Smooth muscle cell (in vitro differentiated cells): ENCODE data around the gene CPNE6. TPM values are rescaled to one million over a fixed set of nuclear protein-coding genes. Genes with fewer than 3 reads are reported as not detected.

Experiments
- DNase-seq: peaks from one replicate; lab custom pipeline; 2025; ENCODE audit not compliant: unreplicated experiment; lab: John Stamatoyannopoulos, UW
- H2AFZ ChIP-seq: fragments of 200-600 bp; sonication (generic); 2 replicates; pipeline ENCODE4 v1.6.0; 2016; ENCODE audit warnings: antibody characterized with exemption, low read depth, mild to moderate bottlenecking
- H3F3A ChIP-seq: fragments of 200-600 bp; sonication (generic); 2 replicates; pipeline ENCODE4 v1.6.0; 2017; ENCODE audit warnings: antibody characterized with exemption, low read depth
- H3K27ac ChIP-seq: fragments of 200-600 bp; sonication (generic); 2 replicates; pipeline ENCODE4 v1.5.1; 2016; ENCODE audit warnings: low read depth, mild to moderate bottlenecking
- H3K27me3 ChIP-seq: fragments of 200-600 bp; sonication (generic); 2 replicates; pipeline ENCODE4 v1.6.1; 2016; ENCODE audit warnings: low read depth, mild to moderate bottlenecking
- H3K36me3 ChIP-seq: fragments of 200-600 bp; sonication (generic); 2 replicates; pipeline ENCODE4 v1.5.1; 2016; ENCODE audit warnings: low read depth
- H3K4me1 ChIP-seq: fragments of 200-600 bp; sonication (generic); 2 replicates; pipeline ENCODE4 v1.5.1; 2016; ENCODE audit warnings: low read depth
- H3K4me2 ChIP-seq: fragments of 200-600 bp; sonication (generic); 2 replicates; pipeline ENCODE4 v1.6.0; 2016; ENCODE audit warnings: mild to moderate bottlenecking
- H3K4me3 ChIP-seq: fragments of 200-600 bp; sonication (generic); 2 replicates; pipeline ENCODE4 v1.5.1; 2016; ENCODE audit warnings: mild to moderate bottlenecking
- H3K79me2 ChIP-seq: fragments of 200-600 bp; sonication (generic); 2 replicates; pipeline ENCODE4 v1.6.0; 2016; ENCODE audit warnings: low read depth, mild to moderate bottlenecking
- H3K9ac ChIP-seq: fragments of 200-600 bp; sonication (generic); 2 replicates; pipeline ENCODE4 v1.6.0; 2016; ENCODE audit warnings: low read depth
- H3K9me3 ChIP-seq: fragments of 200-600 bp; sonication (generic); replicated peaks from 2 replicates; pipeline ENCODE4 v1.5.1; 2016; ENCODE audit warnings: low read depth
- H4K20me1 ChIP-seq: fragments of 200-600 bp; sonication (generic); 2 replicates; pipeline ENCODE4 v1.6.0; 2016; ENCODE audit warnings: low read depth
- WGBS: methylation state at CpG from one replicate; pipeline ENCODE4 v1.1.7; 2016; ENCODE audit warnings: low lambda C conversion rate; 5-methylcytosine and 5-hydroxymethylcytosine counted together
- polyA plus RNA-seq: library from polyadenylated mRNA; unstranded; fragments of >200 nt; fragmentation: Nextera tagmentation; extraction: Ambion mirVana; gene quantifications from 2 replicates; pipeline ENCODE4 v1.2.1, GENCODE V29; 2016
- total RNA-seq: library from RNA; depleted of rRNA; stranded (reverse); fragments of >200 nt; gene quantifications from 2 replicates; pipeline ENCODE4 v1.2.3, GENCODE V29; 2014
- TF ChIP-seq, protein P1 (sequence below): fragments of 200-600 bp; sonication (generic); IDR thresholded peaks from 2 replicates; pipeline ENCODE4 v1.5.1; 2017; ENCODE audit warnings: borderline replicate concordance, mild to moderate bottlenecking, antibody characterized with exemption; ENCODE audit not compliant: insufficient read depth, poor library complexity, severe bottlenecking

CPNE6 gene
- total and polyA plus RNA-seq, 2 experiments from 2014 or later: not detected

DNA sequence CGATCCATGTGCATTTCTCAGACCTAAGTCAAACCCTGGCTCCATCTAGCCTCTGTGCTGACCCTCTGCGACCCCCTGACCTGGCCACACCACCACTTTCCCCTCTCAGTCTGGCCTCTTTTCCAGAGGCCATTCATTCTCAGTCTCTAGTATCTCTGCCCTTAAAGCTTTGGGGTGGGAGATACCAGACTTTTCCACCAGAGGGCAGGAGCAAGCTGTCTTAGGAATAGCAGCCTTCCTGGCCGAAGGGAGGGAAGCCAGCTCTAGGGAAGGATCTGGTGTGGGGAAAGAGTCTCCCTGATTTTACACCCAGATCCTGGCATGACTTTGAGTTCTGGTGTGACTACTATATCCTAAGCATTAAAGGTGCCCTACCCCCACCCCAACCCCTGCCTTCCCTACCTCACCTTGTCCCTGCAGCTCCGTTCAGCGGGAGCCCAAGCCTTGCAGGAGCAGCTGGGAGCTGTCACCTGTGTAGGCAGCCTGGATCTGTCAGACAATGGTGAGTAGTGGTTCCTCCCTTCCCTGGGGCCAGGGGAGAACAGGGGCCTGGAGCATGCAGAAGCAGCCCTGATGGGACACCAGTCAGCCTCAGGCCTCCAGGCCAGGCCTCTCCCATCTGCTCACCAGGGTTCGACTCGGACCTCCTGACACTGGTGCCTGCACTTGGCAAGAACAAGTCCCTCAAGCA, 13.0 kb upstream of the CPNE6 start:
- no peaks in the 10 kb centered on the region for H3K9me3 ChIP-seq
- H3K27ac ChIP-seq: no peak overlapping the region
- H3K4me1 ChIP-seq: no peaks in the 10 kb centered on the region
- H4K20me1 ChIP-seq: no peaks in the 10 kb centered on the region
- TF ChIP-seq, protein P1, sequence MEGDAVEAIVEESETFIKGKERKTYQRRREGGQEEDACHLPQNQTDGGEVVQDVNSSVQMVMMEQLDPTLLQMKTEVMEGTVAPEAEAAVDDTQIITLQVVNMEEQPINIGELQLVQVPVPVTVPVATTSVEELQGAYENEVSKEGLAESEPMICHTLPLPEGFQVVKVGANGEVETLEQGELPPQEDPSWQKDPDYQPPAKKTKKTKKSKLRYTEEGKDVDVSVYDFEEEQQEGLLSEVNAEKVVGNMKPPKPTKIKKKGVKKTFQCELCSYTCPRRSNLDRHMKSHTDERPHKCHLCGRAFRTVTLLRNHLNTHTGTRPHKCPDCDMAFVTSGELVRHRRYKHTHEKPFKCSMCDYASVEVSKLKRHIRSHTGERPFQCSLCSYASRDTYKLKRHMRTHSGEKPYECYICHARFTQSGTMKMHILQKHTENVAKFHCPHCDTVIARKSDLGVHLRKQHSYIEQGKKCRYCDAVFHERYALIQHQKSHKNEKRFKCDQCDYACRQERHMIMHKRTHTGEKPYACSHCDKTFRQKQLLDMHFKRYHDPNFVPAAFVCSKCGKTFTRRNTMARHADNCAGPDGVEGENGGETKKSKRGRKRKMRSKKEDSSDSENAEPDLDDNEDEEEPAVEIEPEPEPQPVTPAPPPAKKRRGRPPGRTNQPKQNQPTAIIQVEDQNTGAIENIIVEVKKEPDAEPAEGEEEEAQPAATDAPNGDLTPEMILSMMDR: peak; percentile 43
- peaks cover 8% of the 10 kb centered on the region for H3K27me3 ChIP-seq
- H2AFZ ChIP-seq: no peak overlapping the region
- no peak overlapping the region for H3K4me3 ChIP-seq
- no peak overlapping the region for H3K4me2 ChIP-seq
- no peaks in the 10 kb centered on the region for H3K79me2 ChIP-seq
- no peaks in the 10 kb centered on the region for H3K36me3 ChIP-seq
- H3F3A ChIP-seq: no peaks in the 10 kb centered on the region
- no peak for DNase-seq
- H3K9ac ChIP-seq: no peak overlapping the region
- 72% methylated on average over 7 of the region's 7 CpGs for WGBS

DNA sequence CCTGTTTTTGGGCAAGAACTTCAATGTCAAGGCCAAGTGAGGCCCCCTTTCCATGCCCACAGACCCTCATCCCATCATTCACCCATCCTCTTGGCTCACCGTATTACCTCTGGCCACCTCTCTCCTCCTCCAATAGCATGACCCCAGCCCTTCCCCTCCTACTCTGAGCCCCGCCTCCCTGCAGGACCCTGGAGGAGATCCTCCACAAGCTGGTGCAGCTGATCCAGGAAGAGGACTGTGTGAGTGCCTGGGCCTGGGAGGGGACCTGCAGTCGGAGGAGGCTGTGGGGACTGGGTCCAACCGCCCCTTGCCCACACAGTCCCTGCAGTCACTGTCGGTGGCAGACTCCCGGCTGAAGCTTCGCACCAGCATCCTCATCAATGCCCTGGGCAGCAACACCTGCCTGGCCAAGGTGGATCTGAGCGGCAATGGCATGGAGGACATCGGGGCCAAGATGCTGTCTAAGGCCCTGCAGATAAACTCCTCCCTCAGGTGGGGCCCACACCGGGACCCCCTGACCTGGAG, 12.3 kb upstream of the CPNE6 start:
- no peak overlapping the region for H3K9ac ChIP-seq
- peaks cover 2% of the 10 kb centered on the region for H3K27me3 ChIP-seq

DNA sequence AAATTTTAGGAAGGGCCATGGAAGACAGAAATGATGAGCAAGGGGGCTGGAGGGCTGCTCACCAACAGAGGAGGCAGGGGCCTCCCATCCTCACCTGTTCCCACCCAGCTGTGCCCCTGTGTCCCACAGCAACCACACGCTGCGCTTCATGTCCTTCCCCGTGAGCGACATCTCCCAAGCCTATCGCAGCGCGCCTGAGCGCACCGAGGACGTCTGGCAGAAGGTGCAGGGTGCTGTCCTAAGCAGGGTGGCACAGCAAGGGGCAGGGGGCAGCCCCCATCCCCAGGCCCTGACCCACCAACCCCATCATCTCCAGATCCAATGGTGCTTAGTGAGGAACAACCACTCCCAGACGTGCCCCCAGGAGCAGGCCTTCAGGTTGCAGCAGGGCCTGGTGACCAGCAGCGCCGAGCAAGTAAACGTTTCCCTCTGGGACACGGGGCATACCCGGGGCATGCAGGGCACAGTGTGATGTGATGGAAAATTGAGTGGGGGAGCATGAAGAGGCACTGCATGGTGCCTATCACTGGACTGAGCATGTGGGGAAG, 11.4 kb upstream of the CPNE6 start:
- Histone ChIP-seq H3K79me2 (no peaks in the 10 kb centered on the region), H3K36me3 (no peaks in the 10 kb centered on the region), H4K20me1 (no peaks in the 10 kb centered on the region), H3F3A (no peaks in the 10 kb centered on the region), H2AFZ (no peak overlapping the region), H3K27ac (no peak overlapping the region), H3K9ac (no peak overlapping the region), H3K4me2 (no peak overlapping the region), H3K9me3 (no peaks in the 10 kb centered on the region), H3K4me1 (no peaks in the 10 kb centered on the region), H3K4me3 (no peak overlapping the region), H3K27me3 (no peaks in the 10 kb centered on the region)
- 95% methylated on average over 16 of the region's 16 CpGs for WGBS
- DNase-seq: no peak
- TF ChIP-seq, protein P1: no peak

More for the DNA sequence above, 12.3 kb upstream of the CPNE6 start:
- Histone ChIP-seq H3K9me3 (no peaks in the 10 kb centered on the region), H3K79me2 (no peaks in the 10 kb centered on the region), H4K20me1 (no peaks in the 10 kb centered on the region), H2AFZ (no peak overlapping the region), H3F3A (no peaks in the 10 kb centered on the region), H3K36me3 (no peaks in the 10 kb centered on the region), H3K27ac (no peak overlapping the region), H3K4me1 (no peaks in the 10 kb centered on the region), H3K4me2 (no peak overlapping the region), H3K4me3 (no peak overlapping the region)
- no peak for DNase-seq
- TF ChIP-seq, protein P1: no peak
- 88% methylated on average over 10 of the region's 10 CpGs for WGBS
